Fibroblast of the aortic adventitia (primary cell): Measurements from ENCODE around the gene PNPLA7. TPM values are rescaled to one million over a fixed set of nuclear protein-coding genes. Genes with fewer than 3 reads are reported as not detected.
"Not testable (repeated sequence)": the region's sequence is repeated elsewhere in the genome, so short reads cannot be mapped to it uniquely, and the experiment has no call there.

Experiments
- DNase-seq: peaks from one replicate; pipeline ENCODE4 v3.0.0-alpha.2; 2010; ENCODE audit warnings: low read depth
- H3K4me3 ChIP-seq: 2 replicates; pipeline ENCODE4 v1.5.1; 2011; ENCODE audit warnings: low read depth, mild to moderate bottlenecking, control low read depth, low read length, moderate library complexity
- total RNA-seq: library from RNA; depleted of rRNA; stranded (reverse); fragments of >200 nt; gene quantifications from 2 replicates; pipeline ENCODE4 v1.2.3, GENCODE V29; 2012; ENCODE audit warnings: low replicate concordance
- TF ChIP-seq, protein P1 (sequence below): IDR thresholded peaks from 2 replicates; pipeline ENCODE4 v1.5.1; 2011; ENCODE audit warnings: mild to moderate bottlenecking, low read length, control low read depth, inconsistent platforms; ENCODE audit not compliant: insufficient read depth

The PNPLA7 gene
- total RNA-seq, 1 donor, result 0.81 TPM

- H3K4me3 ChIP-seq, result no peak overlapping the region
- no peak for DNase-seq
- TF ChIP-seq, protein P1, sequence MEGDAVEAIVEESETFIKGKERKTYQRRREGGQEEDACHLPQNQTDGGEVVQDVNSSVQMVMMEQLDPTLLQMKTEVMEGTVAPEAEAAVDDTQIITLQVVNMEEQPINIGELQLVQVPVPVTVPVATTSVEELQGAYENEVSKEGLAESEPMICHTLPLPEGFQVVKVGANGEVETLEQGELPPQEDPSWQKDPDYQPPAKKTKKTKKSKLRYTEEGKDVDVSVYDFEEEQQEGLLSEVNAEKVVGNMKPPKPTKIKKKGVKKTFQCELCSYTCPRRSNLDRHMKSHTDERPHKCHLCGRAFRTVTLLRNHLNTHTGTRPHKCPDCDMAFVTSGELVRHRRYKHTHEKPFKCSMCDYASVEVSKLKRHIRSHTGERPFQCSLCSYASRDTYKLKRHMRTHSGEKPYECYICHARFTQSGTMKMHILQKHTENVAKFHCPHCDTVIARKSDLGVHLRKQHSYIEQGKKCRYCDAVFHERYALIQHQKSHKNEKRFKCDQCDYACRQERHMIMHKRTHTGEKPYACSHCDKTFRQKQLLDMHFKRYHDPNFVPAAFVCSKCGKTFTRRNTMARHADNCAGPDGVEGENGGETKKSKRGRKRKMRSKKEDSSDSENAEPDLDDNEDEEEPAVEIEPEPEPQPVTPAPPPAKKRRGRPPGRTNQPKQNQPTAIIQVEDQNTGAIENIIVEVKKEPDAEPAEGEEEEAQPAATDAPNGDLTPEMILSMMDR, result no peak
Measured at GRCh38 chr9:137467161-137467581, 83.0 kb downstream of the PNPLA7 start.

DNA sequence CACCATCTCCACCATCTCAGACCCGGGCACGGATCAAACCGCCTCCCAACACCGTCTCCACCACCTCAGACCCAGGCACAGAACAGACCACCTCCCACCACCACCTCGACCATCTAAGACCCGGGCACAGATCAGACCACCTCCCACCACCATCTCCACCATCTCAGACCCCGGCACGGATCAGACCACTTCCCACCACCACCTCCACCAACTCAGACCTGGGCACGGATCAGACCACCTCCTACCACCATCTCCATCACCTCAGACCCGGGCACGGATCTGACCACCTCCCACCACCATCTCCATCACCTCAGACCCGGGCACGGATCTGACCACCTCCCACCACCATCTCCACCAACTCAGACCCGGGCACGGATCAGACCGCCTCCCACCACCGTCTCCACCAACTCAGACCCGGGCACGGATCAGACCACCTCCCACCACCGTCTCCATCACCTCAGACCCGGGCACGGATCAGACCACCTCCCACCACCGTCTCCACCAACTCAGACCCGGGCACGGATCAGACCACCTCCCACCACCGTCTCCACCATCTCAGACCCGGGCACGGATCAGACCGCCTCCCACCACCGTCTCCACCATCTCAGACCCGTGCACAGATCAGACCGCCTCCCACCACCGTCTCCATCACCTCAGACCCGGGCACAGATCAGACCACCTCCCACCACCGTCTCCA is 83.7 kb downstream of the PNPLA7 start:
- DNase-seq, H3K4me3 ChIP-seq: not testable (repeated sequence)

DNA sequence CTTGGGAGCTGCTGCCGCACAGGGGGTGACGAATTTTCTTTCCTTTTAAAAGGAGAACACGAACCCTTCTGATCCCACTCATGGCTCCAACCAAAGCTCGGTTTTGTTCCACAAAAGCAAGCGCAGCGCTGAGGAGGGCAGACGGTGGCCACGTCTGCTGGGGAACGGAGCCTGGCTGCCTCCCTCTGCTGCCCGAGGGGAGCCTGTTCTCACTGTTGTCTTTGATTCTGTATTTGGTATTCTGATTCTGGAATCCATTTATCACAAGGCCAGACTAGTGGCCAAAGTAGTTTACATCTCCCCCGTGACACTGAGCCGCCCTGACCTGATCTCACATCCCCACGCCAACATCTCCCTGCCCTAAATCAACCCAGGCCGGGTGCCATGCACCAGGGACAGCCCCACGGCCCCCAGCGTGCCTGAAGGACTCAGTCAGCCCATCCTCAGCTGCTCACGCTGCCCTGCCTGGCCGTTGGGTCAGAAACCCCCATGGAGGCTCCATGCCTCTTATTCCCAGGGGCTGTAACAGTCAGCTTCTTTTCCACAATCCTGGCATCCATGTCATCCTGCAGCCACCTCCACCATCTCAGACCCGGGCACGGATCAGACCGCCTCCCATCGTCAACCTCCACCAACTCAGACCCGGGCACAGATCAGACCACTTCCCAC is 84.3 kb downstream of the PNPLA7 start:
- DNase-seq, result no peak
- no peak overlapping the region for H3K4me3 ChIP-seq
- TF ChIP-seq, protein P1, result no peak

- DNase-seq, result no peak
- H3K4me3 ChIP-seq, result no peak overlapping the region
- TF ChIP-seq, protein P1, result no peak
Measured at GRCh38 chr9:137465000-137465719, 85.0 kb downstream of the PNPLA7 start.

GRCh38 chr9:137464291-137464999 is 85.8 kb downstream of the PNPLA7 start:
- TF ChIP-seq, protein P1, result no peak
- no peak for DNase-seq
- no peak overlapping the region for H3K4me3 ChIP-seq

GRCh38 chr9:137463931-137464290 is 86.3 kb downstream of the PNPLA7 start:
- H3K4me3 ChIP-seq, result no peak overlapping the region
- no peak for DNase-seq
- TF ChIP-seq, protein P1, result no peak
